NCI-H128 (cell line): ENCODE results near the gene WDR38.
A peak's percentile ranks its signal among the peaks of the same experiment; 100 is the strongest.

Experiments used
- DNase-seq: peaks from one replicate; lab custom pipeline; 2025; ENCODE audit not compliant: unreplicated experiment; lab: John Stamatoyannopoulos, UW

The WDR38 gene, protein sequence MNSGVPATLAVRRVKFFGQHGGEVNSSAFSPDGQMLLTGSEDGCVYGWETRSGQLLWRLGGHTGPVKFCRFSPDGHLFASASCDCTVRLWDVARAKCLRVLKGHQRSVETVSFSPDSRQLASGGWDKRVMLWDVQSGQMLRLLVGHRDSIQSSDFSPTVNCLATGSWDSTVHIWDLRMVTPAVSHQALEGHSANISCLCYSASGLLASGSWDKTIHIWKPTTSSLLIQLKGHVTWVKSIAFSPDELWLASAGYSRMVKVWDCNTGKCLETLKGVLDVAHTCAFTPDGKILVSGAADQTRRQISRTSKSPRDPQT

DNA sequence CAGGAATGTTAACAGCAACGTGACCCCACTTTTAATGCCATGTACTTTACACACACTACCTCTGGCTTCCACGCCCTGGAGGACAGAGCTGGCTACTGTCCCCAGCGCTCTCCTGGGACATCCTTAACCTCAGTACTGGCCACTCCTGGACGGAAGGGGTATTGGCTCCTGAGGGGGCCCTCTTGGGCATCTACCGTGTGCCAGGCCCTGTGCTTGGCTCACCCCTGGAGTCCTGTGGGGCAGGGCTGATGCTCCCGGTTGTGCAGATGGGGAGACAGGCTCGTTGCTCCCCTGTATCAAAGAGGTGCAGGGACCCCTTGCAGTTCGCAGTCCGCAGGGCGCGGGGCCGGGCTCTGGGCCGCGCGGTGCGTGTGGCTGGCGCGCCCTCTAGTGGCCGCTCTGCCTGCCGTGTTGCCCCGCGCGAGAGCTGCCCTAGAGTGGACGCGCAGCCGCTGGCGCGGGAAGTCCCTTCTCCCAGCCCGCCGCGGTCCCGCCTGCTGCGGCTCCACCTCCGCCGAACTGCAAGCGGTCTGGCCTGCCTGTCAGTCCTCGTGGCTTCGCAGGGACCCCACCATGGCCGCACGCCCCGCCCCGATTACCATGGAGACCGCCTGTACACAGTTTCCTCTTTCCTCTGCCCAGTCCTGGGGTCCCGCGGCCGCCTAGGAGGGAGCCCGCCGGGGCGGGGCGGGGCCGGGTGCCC is at the start of gene WDR38:
TSS of gene WDR38 (plus strand) at position 632 of the 703 bp plus-strand sequence. CDS start 72 bp downstream, outside the sequence.
- peak; percentile 35 for DNase-seq

- DNase-seq = no peak
These were observed 49.3 kb upstream of the WDR38 start for GRCh38 chr9:124803911-124804310.

- no peak for DNase-seq
These were observed 48.1 kb upstream of the WDR38 start for GRCh38 chr9:124805186-124805585.

- no peak for DNase-seq
These were observed 44.9 kb upstream of the WDR38 start for GRCh38 chr9:124808246-124808956.

- DNase-seq = no peak
These were observed 44.0 kb upstream of the WDR38 start for GRCh38 chr9:124809211-124809610.

DNA sequence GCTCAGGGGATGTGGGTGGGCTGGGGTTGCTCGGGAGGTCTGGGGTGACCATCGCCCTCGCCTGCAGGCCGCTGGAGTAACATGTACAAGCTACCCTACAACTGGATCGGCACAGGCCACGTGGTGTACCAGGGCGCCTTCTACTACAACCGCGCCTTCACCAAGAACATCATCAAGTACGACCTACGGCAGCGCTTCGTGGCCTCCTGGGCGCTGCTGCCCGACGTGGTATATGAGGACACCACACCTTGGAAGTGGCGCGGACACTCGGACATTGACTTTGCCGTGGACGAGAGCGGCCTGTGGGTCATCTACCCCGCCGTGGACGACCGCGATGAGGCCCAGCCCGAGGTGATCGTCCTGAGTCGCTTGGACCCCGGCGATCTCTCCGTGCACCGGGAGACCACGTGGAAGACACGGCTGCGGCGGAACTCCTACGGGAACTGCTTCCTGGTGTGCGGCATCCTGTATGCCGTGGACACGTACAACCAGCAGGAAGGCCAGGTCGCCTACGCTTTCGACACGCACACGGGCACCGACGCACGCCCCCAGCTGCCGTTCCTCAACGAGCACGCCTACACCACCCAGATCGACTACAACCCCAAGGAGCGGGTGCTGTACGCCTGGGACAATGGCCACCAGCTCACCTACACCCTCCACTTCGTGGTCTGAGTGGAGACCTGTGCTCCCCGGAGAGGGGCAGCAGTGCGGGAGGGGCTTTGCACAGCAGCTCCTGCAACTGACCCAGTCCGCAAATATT is 43.3 kb upstream of the WDR38 start:
- no peak for DNase-seq

DNA sequence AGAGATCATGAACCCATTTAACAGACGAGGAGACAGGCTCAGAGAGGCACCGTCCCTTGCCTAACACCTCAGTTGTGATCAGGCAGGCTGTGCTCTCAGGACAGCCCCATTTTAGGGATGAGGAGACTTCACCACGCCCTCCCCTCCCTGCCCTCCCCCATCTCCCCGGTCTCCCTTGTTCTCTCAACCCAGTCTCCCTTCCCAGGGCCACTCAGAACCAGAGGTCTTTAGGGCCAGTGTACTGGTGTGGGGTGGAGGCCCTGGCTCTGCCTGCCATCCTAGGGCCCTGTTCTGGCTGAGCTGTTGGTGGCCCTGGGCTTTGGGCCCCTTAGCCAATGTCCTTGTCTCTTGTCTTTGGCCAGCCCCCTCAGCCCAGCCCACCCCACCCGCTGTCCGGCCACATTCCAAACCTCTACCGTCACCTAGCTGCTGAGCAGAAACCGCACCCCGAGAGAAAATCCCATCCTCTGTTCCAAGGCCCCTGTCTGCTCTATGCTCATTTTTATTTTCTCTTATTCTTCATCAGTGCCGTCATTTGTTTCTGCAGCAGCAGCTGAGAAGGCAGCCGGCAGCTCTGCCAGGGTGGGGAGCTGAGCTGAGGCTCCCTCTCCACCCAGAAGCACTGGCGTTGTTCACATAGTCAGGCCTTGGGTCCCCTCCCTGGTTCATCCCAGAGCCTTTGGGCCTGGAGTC is 42.5 kb upstream of the WDR38 start:
- no peak for DNase-seq

DNA sequence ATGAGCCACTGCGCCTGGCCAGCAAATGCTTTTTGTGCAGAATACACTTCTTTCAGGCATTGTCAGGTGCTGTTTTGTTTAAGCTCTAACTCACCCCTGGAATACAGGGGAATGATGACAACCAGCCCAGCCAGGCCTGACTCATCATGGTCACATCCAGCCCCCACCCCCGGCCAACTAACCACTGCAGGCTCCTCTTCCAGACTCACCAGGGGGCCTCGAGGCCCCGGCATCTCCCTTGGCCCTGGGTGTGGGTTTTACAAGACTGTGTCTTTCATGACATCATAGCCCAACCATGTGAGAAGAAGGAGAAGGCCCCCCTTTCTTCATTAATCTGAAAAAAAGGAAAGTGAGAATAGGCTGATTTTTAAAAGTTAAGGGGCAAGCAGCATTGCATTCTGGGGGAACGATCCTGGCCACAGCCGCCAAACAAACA is 40.8 kb upstream of the WDR38 start:
- no peak for DNase-seq

DNA sequence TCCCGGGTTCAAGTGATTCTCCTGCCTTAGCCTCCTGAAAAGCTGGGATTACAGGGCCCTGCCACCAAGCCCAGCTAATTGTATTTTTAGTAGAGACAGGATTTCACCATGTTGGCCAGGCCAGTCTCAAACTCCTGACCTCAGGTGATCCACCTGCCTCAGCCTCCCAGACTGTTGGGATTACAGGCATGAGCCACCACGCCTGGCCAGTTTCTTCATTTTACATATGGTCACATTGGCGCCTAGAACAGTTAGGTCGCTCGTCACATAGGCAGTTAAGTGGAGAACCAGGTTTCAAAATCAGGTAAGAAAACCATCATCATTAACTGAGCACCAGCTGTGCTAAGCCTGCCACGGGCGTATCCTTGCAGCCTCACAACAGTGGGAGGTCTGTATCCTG is 40.2 kb upstream of the WDR38 start:
- no peak for DNase-seq

DNA sequence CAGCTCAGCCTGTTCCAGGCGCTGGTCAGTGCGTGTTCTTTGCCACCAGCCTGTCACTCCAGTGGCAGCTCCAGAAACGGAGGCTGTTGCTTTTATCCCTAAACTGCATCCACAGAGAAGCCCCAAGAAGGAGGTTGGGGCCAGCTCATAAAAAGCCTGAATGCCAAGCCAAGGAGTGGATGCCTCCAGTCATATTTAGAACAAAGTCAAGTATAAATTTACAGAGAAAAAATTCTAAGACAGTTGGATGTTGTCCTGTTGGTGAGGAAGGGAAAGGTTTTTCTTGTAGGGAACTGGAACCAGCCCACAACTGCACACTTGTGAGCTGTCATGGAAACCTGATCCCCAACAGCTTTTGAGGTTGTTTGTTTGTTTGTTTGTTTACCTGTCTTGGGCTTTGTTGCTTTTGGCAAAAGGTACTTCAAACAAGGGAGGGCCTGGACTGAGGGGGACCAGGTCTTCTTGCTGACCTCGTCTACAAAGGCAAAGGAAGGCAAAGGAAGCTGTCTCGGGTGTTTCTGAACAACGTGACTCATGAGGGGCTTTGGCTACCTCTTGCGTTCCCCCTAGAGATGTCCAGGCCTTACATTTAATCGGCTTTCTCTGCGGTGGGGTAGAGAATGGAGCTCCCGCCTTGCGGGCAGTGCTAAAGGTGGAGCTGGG is 39.6 kb upstream of the WDR38 start:
- DNase-seq = no peak

DNA sequence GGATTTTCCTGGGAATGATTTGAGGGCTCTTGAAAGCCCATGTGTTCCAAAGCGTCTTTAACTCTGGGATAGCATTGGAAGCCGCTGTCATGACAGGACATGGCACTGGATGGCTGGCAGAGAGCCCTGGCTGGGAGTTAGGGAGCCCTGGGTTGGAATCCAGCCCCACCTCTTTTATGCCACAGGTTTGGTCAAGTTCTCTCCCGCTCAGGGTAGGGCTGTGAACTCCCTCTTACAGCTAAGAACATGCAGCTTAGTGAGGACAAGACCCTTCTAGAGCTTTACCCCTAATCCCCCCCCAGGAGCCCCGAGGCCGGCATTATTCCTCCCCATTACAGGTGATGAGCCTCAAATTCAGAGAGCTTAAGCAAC is 39.1 kb upstream of the WDR38 start:
- DNase-seq = no peak

DNA sequence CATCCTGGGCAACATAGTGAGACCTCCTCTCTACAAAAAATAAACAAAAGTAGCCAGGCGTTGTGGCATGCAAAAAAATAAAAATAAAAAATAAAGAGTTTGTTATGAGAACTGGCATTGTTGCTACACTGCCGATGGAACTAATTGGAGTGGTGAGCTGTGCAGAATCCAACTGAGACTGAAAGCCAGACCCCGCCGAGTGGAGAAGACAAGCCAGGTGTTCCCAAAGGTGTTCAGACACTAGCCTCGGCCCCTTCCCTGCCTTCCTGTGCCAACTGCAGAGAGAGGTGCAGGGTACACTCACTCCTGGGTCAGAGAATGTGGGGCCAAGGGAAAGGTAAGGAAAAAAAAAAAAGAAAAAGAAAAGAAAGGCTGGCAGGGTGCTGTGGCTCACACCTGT is 37.7 kb upstream of the WDR38 start:
- DNase-seq = no peak

GRCh38 chr9:124818431-124819281 is 34.6 kb upstream of the WDR38 start:
- no peak for DNase-seq

DNA sequence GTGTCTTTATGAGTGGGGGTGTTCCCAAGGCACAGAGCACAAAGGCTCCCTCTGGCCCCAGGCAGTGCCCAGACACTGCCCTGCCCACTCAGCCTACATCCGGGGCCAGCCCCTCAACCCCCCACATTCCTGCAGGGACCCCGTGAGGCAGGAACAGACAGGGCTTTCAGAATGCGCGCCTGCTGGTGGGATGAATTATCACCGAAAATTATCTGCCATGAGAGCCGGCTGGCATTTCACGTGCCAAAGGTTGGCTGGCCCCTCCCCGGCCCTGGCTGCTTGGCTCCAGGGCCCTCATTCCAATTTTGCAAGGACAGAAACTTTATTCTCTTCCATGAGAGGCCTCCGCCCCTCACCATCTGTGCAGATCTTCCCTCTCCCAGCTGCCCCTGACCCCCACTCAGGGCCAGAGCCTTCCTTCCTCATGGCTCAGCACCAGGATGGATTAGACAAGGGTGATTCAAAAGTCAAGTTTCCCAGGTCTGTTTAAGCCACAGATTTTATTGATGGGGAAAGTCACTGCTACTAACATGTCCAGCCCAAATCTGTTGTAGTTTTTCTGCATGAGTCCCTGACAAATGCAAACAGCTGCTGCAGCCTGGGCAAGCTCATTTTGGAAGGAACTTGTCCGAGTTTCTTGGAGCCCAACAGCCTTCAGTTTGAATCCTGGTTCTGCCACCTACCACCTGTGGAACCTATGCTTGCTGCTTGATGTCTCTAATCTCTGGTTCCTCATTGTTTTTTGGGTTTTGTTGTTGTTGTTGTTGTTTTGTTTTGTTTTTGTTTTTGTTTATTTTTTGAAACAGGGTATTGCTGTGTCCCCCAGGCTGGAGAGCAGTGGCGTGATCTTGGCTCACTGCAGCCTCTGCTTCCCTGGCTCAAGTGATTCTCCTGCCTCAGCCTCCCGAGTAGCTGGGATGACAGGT is 32.3 kb upstream of the WDR38 start:
- DNase-seq = no peak

DNA sequence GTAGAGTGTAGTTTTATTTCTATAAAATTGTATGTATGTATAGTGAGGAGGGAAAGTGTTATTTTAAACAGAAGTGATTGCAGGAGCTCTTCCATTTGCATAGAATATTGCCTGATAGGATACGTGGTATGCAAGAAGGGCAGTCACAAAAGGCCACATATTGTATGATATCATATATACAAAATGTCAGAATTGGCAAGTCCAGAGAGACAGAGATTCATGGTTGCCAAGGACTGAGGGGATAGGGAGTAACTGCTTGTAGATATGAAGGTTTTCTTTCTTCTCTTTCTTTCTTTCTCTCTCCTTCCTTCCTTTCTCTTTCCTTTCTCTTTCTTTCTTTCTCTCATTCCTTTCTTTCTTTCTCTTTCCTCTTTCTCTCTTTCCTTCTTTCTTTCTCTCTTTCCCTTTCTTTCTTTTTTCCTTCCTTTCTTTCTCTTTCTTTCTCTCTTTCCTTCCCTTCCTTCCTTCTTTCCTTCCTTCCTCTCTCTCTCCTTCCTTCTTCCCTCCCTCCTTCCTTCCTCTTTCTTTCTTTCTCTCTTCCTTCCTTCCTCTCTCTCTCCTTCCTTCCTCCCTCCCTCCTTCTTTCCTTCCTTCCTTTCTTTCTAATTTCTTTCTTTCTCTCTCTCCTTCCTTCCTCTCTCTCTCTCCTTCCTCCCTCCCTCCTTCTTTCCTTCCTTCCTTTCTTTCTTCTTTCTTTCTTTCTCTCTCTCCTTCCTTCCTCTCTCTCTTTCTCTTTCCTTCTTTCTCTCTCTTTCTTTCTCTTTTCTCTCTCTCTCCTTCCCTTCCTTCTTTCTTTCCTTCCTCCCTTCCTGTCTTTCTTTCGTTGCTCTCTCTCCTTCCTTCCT is 24.5 kb upstream of the WDR38 start:
- DNase-seq = no peak

DNA sequence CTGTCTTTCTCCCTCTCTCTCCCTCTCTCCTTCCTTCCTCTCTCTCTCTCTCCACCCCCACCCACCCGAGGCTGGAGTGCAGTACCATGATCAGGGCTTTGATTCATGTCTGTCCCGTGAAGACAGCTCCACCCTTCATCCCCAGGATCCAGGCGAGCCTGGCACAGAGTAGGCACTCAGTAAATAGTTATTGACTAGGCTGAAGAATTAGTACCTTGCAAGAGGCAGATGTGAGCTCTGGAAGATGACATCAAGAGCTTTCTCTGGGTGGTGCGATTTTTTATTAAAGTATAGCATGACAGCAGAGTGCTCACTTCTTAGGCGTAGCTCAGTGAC is 24.0 kb upstream of the WDR38 start:
- no peak for DNase-seq

DNA sequence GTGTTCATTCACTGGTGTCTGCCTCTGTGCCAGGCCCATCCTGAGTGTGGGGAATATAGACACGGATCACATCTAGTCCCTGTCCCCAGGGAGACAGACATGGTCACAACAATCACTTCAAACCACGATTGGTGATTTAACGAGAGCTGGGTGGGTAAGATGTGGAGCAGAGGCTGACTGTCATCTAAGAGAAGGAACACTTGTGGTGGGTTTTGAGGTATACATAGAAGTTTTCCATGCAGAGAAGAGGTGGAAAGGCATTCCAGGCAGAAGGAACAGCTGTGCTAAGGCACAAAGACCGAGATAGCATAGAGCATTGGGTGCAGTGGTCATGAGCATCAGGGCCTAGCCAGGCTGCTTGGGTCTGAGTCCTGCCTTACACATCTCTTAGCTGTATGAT is 22.7 kb upstream of the WDR38 start:
- DNase-seq = no peak
